ES-I3 (cell line): ENCODE results near the gene KARS1.

ENCODE experiments used
- H3K36me3 ChIP-seq: 2 replicates; pipeline ENCODE4 v1.6.1; 2013; ENCODE audit warnings: mild to moderate bottlenecking, low read length, control low read depth, moderate library complexity; ENCODE audit not compliant: insufficient read depth
- H3K4me1 ChIP-seq: 2 replicates; pipeline ENCODE4 v1.6.1; 2013; ENCODE audit warnings: mild to moderate bottlenecking, control low read depth, low read length; ENCODE audit not compliant: insufficient read depth
- H3K9ac ChIP-seq: 2 replicates; pipeline ENCODE4 v1.6.1; 2013; ENCODE audit warnings: low read depth, mild to moderate bottlenecking, low read length, moderate library complexity
- H3K9me3 ChIP-seq: 2 replicates; pipeline ENCODE4 v1.6.1; 2013; ENCODE audit warnings: mild to moderate bottlenecking, low read length, moderate library complexity; ENCODE audit not compliant: control insufficient read depth, insufficient read depth

KARS1 gene

DNA sequence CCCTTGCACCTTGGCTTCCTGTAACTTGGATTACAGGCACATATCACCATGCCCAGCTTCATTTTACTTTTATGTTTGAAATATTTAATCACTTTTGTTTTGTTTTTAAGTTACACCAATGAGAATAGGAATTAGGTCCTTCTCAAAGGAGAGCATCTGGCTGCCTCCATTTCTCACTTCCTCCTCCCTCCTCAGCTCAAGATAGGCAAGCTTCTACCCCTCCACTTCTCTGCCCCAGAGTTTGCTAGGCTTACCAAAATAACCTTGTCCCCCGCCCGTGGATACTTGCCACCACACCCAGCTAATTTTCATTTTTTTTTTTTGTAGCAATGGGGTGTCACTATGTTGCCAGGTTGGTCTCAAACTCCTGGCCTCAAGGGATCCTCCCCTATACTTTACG, 63.4 kb downstream of the KARS1 start:
- peaks cover 3% of the 10 kb centered on the region; the same call in 1 of the 2 replicates for H3K36me3 ChIP-seq
- H3K9me3 ChIP-seq: no peaks in the 10 kb centered on the region
- H3K4me1 ChIP-seq: no peaks in the 10 kb centered on the region
- no peak overlapping the region for H3K9ac ChIP-seq

GRCh38 chr16:75579281-75579834, 68.1 kb downstream of the KARS1 start:
- Histone ChIP-seq H3K36me3 (peaks cover 15% of the 10 kb centered on the region), H3K9ac (no peak overlapping the region), H3K9me3 (no peaks in the 10 kb centered on the region), H3K4me1 (peaks cover 9% of the 10 kb centered on the region)

- Histone ChIP-seq H3K36me3 (peaks cover 20% of the 10 kb centered on the region), H3K4me1 (peaks cover 9% of the 10 kb centered on the region), H3K9ac (no peak overlapping the region)
Measured at GRCh38 chr16:75578725-75579124, 68.7 kb downstream of the KARS1 start.

GRCh38 chr16:75578212-75578611, 69.3 kb downstream of the KARS1 start:
- peaks cover 20% of the 10 kb centered on the region for H3K36me3 ChIP-seq
- peaks cover 9% of the 10 kb centered on the region for H3K4me1 ChIP-seq
- no peak overlapping the region for H3K9ac ChIP-seq
- no peaks in the 10 kb centered on the region for H3K9me3 ChIP-seq

More at GRCh38 chr16:75578725-75579124, 68.7 kb downstream of the KARS1 start:
- no peaks in the 10 kb centered on the region for H3K9me3 ChIP-seq
